Body of pancreas (tissue), 4 donors: ENCODE data around the gene ARHGAP4. TPM values are rescaled to one million over a fixed set of nuclear protein-coding genes. Genes with fewer than 3 reads are reported as not detected.

Experiments used
- ATAC-seq: fragments of 150-250 bp; one replicate; pipeline ENCODE4 v1.9.1; 2016
- DNase-seq, 4 donors: peaks; one replicate each; pipeline ENCODE4 v3.0.0-alpha.2; 2019
- H3K27ac ChIP-seq, 4 donors: fragments of 200-600 bp; sonication (generic); 1 replicate in 3 of 4; 2 replicates in 1 of 4; pipeline versions ENCODE4 v1.5.1 to v1.6.1; 2016 to 2019; ENCODE audit warnings: mild to moderate bottlenecking in 1 of 4, mixed read lengths in 1 of 4, moderate library complexity in 1 of 4
- H3K27me3 ChIP-seq, 2 donors: fragments of 200-600 bp; sonication (generic); one replicate each; pipeline ENCODE4 v1.6.0; 2016; ENCODE audit warnings: mild to moderate bottlenecking in 1 of 2
- H3K36me3 ChIP-seq, 2 donors: fragments of 200-600 bp; sonication (generic); replicated peaks in 1 of 2; 2 replicates each; pipeline ENCODE4 v1.5.1; 2016; ENCODE audit warnings: low read depth in 2 of 2; ENCODE audit not compliant: insufficient read depth in 1 of 2
- H3K4me1 ChIP-seq: fragments of 200-600 bp; sonication (generic); one replicate; pipeline ENCODE4 v1.6.0; 2016
- H3K4me3 ChIP-seq, 2 donors: fragments of 200-600 bp; sonication (generic); 1 replicate in 1 of 2; 2 replicates in 1 of 2; pipeline ENCODE4 v1.5.1; 2016 to 2019
- H3K9me3 ChIP-seq, 3 donors: fragments of 200-600 bp; sonication (generic); 1 replicate in 2 of 3; 2 replicates in 1 of 3; pipeline ENCODE4 v1.5.1; 2016
- POLR2A ChIP-seq, 3 donors: fragments of 450-650 bp; IDR thresholded peaks; one replicate each; pipeline ENCODE4 v1.6.1; 2016; ENCODE audit warnings: antibody characterized with exemption in 3 of 3, mild to moderate bottlenecking in 2 of 3
- WGBS, 2 donors: methylation state at CpG; one replicate each; pipeline ENCODE4 v1.1.5; 2017; 5-methylcytosine and 5-hydroxymethylcytosine counted together
- intact Hi-C: fragments of 100-400 bp; cut with DNase I; formaldehyde crosslinking; loops from one replicate; pipeline ENCODE4 v1.15.1; 2023
- total RNA-seq, 2 donors: library from RNA; depleted of rRNA; stranded (reverse); fragments of >200 nt; gene quantifications; one replicate each; pipeline ENCODE4 v1.1.0, GENCODE V29; 2016
- TF ChIP-seq, protein P1 (sequence below), 7 experiments: fragments of 450-650 bp in 4 of 7; fragments of 200-600 bp in 3 of 7; sonication (generic) in 3 of 7; IDR thresholded peaks; one replicate each; pipeline ENCODE4 v1.5.1; 2016 to 2019; ENCODE audit warnings: antibody characterized with exemption in 7 of 7

ARHGAP4 gene
- total RNA-seq = 10 to 100 TPM in 1 of 2 donors, 1 to 10 TPM in 1; 8.6 to 16.6 TPM

DNA sequence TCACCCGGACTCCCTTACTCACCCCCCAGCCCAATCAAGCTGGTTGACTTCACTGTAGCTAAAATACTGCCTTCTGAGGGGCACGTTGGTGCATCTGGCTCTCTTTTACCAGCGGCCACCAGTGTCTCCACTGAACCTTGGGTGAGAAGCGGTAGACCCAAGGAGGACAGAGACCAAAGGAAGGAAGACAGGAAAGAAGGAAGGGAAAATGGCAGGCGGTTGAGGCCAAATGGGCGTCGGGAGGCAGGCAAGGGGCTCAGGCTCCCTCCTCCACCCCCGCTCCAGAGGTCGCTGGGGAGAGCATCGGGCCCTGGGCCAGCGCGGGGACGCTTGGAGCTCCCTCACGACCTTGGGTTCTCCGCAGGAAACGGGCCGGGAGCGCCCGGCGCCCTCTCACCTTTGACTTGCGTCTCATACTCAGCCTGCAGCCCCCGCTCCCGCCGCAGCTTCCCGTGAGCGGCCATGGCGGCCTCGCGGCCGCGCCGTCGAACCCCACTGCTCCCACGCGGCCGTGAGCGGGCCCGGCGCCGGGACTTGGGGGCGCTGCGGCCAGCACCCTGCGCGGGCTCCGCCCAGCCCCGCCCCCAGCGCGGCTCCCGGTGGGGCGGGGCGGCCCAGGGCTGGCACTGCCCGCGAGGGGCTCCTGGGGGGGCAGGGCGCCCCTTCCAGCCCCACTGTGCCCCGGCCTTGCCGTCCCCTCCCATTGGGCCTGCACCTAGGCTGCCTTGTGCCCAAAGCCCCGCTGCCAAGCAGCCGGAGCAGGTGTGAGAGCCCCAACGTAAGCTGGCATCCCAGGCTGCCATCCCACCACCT lies at the start of gene ARHGAP4:
Gene ARHGAP4, minus strand, starts transcription at position 526 of the 813 bp plus-strand sequence. Its CDS starts 62 bp downstream, at position 464.
- intact Hi-C loops = no loop called here
- Histone ChIP-seq H3K36me3 (no peaks in the 10 kb centered on the region), H3K27ac (peak within 1 kb of the TSS; percentile 36 to 96 (median 86)), H3K4me3 (no peak within 1 kb of the TSS), H3K9me3 (no peaks in the 10 kb centered on the region), H3K27me3 (no peaks in the 10 kb centered on the region), H3K4me1 (peaks cover 29% of the 10 kb centered on the region)
- peak in 1 of 3 donors; percentile 13 for TF ChIP-seq POLR2A (IDR thresholded peaks at IDR 0.05)
- TF ChIP-seq, protein P1, sequence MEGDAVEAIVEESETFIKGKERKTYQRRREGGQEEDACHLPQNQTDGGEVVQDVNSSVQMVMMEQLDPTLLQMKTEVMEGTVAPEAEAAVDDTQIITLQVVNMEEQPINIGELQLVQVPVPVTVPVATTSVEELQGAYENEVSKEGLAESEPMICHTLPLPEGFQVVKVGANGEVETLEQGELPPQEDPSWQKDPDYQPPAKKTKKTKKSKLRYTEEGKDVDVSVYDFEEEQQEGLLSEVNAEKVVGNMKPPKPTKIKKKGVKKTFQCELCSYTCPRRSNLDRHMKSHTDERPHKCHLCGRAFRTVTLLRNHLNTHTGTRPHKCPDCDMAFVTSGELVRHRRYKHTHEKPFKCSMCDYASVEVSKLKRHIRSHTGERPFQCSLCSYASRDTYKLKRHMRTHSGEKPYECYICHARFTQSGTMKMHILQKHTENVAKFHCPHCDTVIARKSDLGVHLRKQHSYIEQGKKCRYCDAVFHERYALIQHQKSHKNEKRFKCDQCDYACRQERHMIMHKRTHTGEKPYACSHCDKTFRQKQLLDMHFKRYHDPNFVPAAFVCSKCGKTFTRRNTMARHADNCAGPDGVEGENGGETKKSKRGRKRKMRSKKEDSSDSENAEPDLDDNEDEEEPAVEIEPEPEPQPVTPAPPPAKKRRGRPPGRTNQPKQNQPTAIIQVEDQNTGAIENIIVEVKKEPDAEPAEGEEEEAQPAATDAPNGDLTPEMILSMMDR (IDR thresholded peaks at IDR 0.05) = no peak
- 24 to 56% methylated on average over 9 to 14 of the region's 59 CpGs for WGBS, 2 donors
- no peak for DNase-seq
- ATAC-seq = no peak

DNA sequence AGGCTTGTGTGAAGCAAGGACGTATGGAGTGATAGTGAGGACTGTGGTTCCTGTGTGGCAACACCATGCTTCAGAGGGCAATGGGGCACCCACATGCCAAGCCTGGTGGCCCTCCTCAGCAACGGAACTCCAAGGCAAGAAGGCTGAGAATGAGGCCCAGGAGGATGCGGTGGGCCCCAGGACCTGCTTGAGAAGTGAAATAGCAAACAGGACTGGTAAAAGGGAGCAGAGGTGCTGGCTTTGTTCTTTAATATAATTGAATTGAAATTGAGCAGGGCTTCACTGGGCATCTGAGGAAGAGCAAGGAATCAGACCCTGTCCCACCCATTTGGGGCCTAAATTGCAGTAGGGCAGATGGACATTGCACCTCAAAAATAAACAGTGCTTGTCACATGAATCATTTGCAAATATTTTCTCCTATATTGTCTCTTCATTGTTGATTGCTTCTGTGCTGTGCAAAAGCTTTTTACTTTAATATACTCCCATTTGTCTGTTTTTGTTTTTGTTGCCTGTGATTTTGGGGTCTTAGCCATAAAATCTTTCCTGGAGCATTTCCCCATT lies 48.7 kb upstream of the ARHGAP4 start:
- Histone ChIP-seq H3K27ac (peak overlapping the region in 3 of 4 donors; percentile 94 to 98 (median 95)), H3K36me3 (no peaks in the 10 kb centered on the region), H3K4me1 (peaks cover 14% of the 10 kb centered on the region), H3K4me3 (no peak overlapping the region), H3K9me3 (no peaks in the 10 kb centered on the region), H3K27me3 (no peaks in the 10 kb centered on the region)
- 55% methylated on average over 3 of the region's 3 CpGs; no CpG with 5 or more reads in 1 of the 2 donors for WGBS, 2 donors
- DNase-seq = peak in 1 of 4 donors; percentile 10
- ATAC-seq = no peak
- intact Hi-C loops = no loop called here
- TF ChIP-seq, protein P1 (IDR thresholded peaks at IDR 0.05) = no peak
- TF ChIP-seq POLR2A (IDR thresholded peaks at IDR 0.05) = no peak

DNA sequence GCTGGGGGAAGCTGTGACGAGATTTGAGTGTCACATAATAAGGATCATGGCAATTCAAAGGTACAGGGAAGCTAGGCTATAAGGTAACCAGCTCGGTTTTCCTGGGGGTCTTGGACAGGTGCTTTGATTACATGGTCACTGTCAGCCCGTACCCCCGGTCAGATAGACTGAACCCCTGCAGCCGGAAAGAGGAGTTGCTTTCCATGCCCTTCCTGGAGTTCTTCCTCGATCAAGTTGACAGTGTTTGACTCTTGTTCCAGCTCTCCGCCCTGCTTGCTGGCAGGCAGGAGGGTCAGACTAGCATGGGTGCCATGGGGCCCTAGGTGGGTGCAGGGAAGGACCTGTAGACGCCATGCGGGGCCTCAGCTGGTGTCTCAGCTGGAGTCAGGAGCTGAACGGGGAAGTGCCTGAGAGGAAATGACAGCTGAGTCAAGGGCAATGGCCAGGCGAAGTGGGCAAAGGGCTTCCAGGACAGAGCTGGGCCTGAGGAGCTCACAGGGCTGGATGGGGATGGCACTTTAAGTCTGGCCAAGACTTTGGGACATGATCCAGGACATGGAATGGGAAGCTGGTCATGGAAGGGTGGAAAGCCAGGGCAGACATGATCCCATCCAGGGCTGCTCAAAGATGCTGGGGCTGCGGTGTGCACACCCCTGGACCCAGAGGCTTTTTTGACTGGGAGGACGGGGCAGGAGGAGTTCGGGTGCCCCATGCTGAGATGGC lies 48.1 kb upstream of the ARHGAP4 start:
- DNase-seq (peak in 3 of 4 donors; percentile 33 to 42 (median 37)), ATAC-seq (no peak)
- H3K27ac ChIP-seq = peak overlapping the region; percentile 94 to 99 (median 96)
- peaks cover 21% of the 10 kb centered on the region for H3K4me1 ChIP-seq
- H3K4me3 ChIP-seq = no peak overlapping the region
- no peaks in the 10 kb centered on the region for H3K9me3 ChIP-seq
- intact Hi-C loops = no loop called here
- no peaks in the 10 kb centered on the region for H3K27me3 ChIP-seq
- WGBS, 2 donors = 31 to 80% methylated on average over 1 to 9 of the region's 14 CpGs
- TF ChIP-seq, protein P1 (IDR thresholded peaks at IDR 0.05) = no peak
- TF ChIP-seq POLR2A (IDR thresholded peaks at IDR 0.05) = no peak
- H3K36me3 ChIP-seq = no peaks in the 10 kb centered on the region

DNA sequence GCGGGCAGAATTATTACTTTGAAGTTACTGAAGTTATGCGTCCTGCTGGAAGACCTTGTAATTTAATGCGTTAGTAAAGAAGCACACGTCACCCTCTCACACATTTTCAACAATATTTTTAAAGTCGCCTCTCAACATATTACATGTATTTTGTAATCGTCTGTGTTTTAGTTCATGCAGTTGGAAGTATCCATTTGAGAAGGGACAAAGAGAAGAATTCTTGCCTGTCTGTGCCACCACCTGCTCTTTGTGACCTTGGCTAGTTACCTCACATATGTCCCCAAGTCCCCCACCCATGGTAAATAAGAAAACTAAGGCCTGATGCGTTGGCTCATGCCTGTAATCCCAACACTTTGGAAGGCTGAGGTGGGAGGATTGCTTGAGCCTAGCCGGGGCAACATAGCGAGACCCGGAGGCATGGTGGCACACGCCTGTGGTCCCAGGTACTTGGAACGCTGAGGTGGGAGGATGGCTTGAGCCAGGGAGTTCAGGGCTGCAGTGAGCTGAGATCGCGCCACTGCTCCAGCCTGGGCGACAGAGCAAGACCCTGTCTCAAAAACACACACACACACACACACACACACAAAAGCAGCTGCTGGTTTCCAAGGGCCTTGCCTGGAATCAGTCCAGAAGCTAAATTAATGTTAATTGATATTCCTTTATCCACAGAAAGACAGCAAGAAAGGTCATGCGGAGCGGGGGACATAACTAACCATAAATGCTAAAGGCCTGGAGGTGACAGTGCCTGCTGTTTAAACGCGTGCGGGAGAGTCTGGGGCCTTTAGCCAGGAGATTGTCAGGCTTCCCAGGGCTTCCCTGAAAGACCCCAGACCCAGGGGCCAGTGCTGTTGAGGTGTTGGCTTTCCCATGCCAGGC lies 47.3 kb upstream of the ARHGAP4 start:
- TF ChIP-seq, protein P1 (IDR thresholded peaks at IDR 0.05) = no peak
- TF ChIP-seq POLR2A (IDR thresholded peaks at IDR 0.05) = peak in 2 of 3 donors; percentile 26 to 53
- 10 to 15% methylated on average over 8 to 20 of the region's 20 CpGs for WGBS, 2 donors
- peaks cover 29% of the 10 kb centered on the region for H3K4me1 ChIP-seq
- no peaks in the 10 kb centered on the region for H3K9me3 ChIP-seq
- ATAC-seq = no peak
- H3K4me3 ChIP-seq = no peak overlapping the region
- intact Hi-C loops = no loop called here
- H3K27me3 ChIP-seq = no peaks in the 10 kb centered on the region
- H3K36me3 ChIP-seq = no peaks in the 10 kb centered on the region
- peak in 2 of 4 donors; percentile 36 to 49 for DNase-seq
- peak overlapping the region; percentile 94 to 99 (median 96) for H3K27ac ChIP-seq
